ENCODE data around the gene ETFA. TPM values are rescaled to one million over a fixed set of nuclear protein-coding genes. Genes with fewer than 3 reads are reported as not detected.

Gene ETFA
- total and polyA plus RNA-seq, 10 donors, result 49.7 to 98.5 (median 80.5) TPM

DNA sequence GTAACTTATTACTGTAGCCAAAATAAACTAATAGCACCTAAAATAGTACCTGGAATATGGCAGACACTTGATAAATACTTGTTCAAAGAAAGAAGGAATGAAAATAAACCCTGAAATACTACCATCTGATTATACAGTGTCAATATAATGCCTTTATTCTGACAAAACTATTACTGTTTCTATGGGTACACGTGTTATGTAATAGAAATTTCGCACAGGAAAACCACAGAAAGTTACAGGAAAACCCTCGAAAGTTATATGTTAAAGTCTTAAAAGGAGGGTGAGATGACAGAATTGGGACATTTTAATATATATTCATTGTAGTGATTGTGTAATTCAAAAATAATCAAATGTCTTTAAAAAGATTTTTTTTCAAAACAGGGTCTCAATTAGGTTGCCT is 28.8 kb downstream of the ETFA start:
- H3K4me3 ChIP-seq, result no peak overlapping the region
- peaks cover 0 to 98% (median 54%) of the 10 kb centered on the region in 6 donors for H3K36me3 ChIP-seq
- DNase-seq, result no peak
- H3K27me3 ChIP-seq (replicated peaks in 1 of 7), result no peaks in the 10 kb centered on the region
- H3K27ac ChIP-seq, result no peak overlapping the region
- H3K9me3 ChIP-seq, result no peaks in the 10 kb centered on the region
- TF ChIP-seq POLR2AphosphoS5 (IDR thresholded peaks at IDR 0.05) (no peak), CTCF (IDR thresholded peaks at IDR 0.05 in 8 of 11, conservative IDR thresholded peaks at IDR 0.05 in 3 of 11) (no peak), POLR2A (IDR thresholded peaks at IDR 0.05) (no peak)
- H3K4me1 ChIP-seq, result peaks cover 3 to 38% (median 17%) of the 10 kb centered on the region in 6 donors
- intact Hi-C loops (cut with DNase I; ENCODE audit: low total_unique reads), result no loop called here
- 23 to 36% (median 27%) methylated on average over 3 of the region's 3 CpGs for whole genome bisulfite sequencing, 5 donors

DNA sequence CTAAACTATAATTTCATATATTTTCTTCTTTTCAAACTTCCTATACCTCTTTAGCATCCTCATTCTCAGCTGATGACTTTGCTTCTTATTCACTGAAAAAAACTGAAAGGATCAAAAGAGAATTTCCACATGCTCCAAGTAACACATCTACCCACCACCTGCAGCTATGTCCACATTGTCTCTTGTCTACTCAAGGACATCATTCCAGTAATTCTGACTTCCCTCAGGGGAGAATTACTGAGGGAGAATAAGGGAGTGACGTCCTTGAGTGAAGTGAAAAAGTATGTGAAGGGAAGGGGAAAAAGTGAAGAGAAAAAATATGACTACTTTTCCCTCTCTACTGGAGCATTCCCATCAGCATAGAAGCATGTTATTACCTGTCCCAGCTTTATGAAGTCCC is 32.6 kb downstream of the ETFA start:
- Histone ChIP-seq H3K36me3 (peaks cover 0 to 100% (median 58%) of the 10 kb centered on the region in 6 donors), H3K4me1 (peaks cover 0 to 15% (median 4%) of the 10 kb centered on the region in 6 donors), H3K4me3 (no peak overlapping the region), H3K9me3 (no peaks in the 10 kb centered on the region), H3K27ac (no peak overlapping the region), H3K27me3 (replicated peaks in 1 of 7) (no peaks in the 10 kb centered on the region)
- TF ChIP-seq POLR2A (IDR thresholded peaks at IDR 0.05) (no peak), CTCF (IDR thresholded peaks at IDR 0.05 in 8 of 11, conservative IDR thresholded peaks at IDR 0.05 in 3 of 11) (no peak), POLR2AphosphoS5 (IDR thresholded peaks at IDR 0.05) (no peak)
- WGBS, 5 donors, result 88 to 91% (median 90%) methylated on average over 1 of the region's 1 CpG
- no peak for DNase-seq
- intact Hi-C loops (cut with DNase I; ENCODE audit: low total_unique reads), result no loop called here

- Histone ChIP-seq H3K4me1 (no peaks in the 10 kb centered on the region), H3K27ac (no peak overlapping the region), H3K36me3 (peaks cover 6 to 100% (median 62%) of the 10 kb centered on the region in 6 donors), H3K27me3 (replicated peaks in 1 of 7) (no peaks in the 10 kb centered on the region), H3K9me3 (peaks cover 0 to 9% (median 4%) of the 10 kb centered on the region in 8 donors), H3K4me3 (no peak overlapping the region)
- TF ChIP-seq POLR2AphosphoS5 (IDR thresholded peaks at IDR 0.05) (no peak), CTCF (IDR thresholded peaks at IDR 0.05 in 8 of 11, conservative IDR thresholded peaks at IDR 0.05 in 3 of 11) (no peak), POLR2A (IDR thresholded peaks at IDR 0.05) (no peak)
- intact Hi-C loops (cut with DNase I; ENCODE audit: low total_unique reads), result no loop called here
- no peak for DNase-seq
- WGBS, 5 donors, result 82 to 100% (median 88%) methylated on average over 1 of the region's 1 CpG
These were observed 36.4 kb downstream of the ETFA start for GRCh38 chr15:76274821-76275220.

GRCh38 chr15:76274226-76274625 is 37.0 kb downstream of the ETFA start:
- no peak for DNase-seq
- H3K27me3 ChIP-seq (replicated peaks in 1 of 7), result no peaks in the 10 kb centered on the region
- H3K4me1 ChIP-seq, result no peaks in the 10 kb centered on the region
- H3K27ac ChIP-seq, result no peak overlapping the region
- WGBS, 5 donors, result 60 to 88% (median 75%) methylated on average over 2 of the region's 2 CpGs
- H3K4me3 ChIP-seq, result no peak overlapping the region
- H3K9me3 ChIP-seq, result peaks cover 0 to 15% (median 10%) of the 10 kb centered on the region in 8 donors
- intact Hi-C loops (cut with DNase I; ENCODE audit: low total_unique reads), result no loop called here
- TF ChIP-seq POLR2A (IDR thresholded peaks at IDR 0.05) (no peak), POLR2AphosphoS5 (IDR thresholded peaks at IDR 0.05) (no peak), CTCF (IDR thresholded peaks at IDR 0.05 in 8 of 11, conservative IDR thresholded peaks at IDR 0.05 in 3 of 11) (no peak)
- peaks cover 8 to 100% (median 64%) of the 10 kb centered on the region in 6 donors for H3K36me3 ChIP-seq
